ENCODE data around the gene EME1. TPM values are rescaled to one million over a fixed set of nuclear protein-coding genes. Genes with fewer than 3 reads are reported as not detected.

Gene EME1
- total RNA-seq, 2 experiments from 2014 or later: 0.36 to 0.92 TPM

DNA sequence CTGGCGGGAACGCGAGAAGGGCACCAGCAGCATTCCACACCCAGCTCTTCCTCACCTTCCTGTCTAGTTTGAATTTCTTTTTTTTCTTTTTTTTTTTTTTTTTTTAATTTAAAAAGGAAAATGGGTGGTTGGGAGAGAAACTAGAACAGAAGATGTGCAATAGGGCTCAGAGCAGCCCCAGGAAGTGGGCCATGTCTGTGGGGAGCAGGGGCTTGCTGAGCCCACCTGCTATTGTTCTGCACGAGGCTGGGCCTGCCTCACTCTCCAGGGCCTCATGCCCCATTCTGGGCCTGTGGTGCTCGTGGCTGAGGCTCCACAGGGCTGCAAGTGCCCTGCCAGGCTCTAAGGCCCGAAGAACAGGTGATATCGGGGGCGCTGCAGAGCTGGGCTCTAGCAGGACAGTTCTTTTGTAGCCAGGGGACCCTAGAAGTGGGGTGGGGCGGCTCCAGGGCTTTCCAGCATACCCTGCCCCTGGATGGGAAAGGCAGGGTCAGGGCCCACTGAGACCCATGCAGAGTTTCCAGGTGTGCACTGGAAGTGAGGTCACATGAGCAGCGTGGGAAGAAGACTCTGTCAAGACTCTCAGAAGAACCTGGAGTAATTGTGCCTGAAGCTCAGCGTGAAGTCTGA, 12.4 kb upstream of the EME1 start:
- TF ChIP-seq, protein P1, sequence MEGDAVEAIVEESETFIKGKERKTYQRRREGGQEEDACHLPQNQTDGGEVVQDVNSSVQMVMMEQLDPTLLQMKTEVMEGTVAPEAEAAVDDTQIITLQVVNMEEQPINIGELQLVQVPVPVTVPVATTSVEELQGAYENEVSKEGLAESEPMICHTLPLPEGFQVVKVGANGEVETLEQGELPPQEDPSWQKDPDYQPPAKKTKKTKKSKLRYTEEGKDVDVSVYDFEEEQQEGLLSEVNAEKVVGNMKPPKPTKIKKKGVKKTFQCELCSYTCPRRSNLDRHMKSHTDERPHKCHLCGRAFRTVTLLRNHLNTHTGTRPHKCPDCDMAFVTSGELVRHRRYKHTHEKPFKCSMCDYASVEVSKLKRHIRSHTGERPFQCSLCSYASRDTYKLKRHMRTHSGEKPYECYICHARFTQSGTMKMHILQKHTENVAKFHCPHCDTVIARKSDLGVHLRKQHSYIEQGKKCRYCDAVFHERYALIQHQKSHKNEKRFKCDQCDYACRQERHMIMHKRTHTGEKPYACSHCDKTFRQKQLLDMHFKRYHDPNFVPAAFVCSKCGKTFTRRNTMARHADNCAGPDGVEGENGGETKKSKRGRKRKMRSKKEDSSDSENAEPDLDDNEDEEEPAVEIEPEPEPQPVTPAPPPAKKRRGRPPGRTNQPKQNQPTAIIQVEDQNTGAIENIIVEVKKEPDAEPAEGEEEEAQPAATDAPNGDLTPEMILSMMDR (IDR thresholded peaks at IDR 0.05): no peak
- H3K36me3 Mint-ChIP-seq (ENCODE audit: low read depth): peaks cover 44% of the 10 kb centered on the region

DNA sequence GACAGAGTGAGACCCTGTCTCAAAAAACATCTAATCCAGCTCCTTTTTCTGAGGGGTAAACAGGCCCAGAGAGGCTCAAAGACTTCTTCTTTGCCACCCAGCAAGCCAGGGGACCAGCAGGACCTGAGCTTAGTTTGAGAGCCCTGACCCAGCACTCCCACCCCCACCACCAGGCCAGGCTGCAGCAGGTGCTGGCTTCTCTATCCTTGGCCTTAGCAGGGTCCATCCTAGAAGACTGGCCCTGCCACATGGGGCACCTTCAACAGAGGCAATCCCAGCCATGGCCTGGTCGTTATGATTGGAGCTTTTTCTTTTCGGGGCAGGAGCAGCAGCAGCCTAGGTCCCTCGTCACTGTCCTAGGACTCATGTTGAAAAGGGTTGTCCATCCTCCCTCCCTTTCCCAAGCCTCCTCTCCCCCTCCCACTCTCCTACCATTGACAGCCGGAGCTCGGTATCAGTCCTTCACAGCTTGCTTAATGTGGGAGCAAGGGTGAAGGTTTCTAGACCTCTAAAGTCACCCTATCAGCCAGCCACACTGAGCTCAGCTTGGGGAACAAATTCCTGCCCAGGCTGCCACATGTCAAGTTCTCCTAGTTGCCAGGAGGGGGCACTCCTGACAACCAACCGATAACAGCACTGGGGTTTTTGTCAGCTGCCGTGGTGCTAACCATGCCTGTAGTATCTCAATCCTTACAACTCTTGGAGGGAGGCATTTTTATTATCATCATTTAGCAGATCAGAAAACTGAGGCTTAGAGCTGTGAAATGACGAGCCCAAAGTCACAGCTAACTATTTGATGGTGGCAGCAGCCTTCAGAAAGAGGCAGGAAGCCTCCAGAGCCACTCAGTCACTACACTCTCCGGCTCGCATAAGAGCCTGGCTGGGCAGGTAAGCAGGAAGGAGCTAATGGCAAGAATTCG, 11.2 kb upstream of the EME1 start:
- Mint-ChIP-seq H3K9me3 (no peaks in the 10 kb centered on the region), H3K4me3 (peak overlapping the region; percentile 13), H3K4me1 (ENCODE audit: low read depth) (peaks cover 9% of the 10 kb centered on the region), H3K36me3 (ENCODE audit: low read depth) (peaks cover 45% of the 10 kb centered on the region), H3K27me3 (no peaks in the 10 kb centered on the region), H3K27ac (peak overlapping the region; percentile 10)
- intact Hi-C loops (cut with DNase I, micrococcal nuclease): loop anchor here (2.0 to 5.0 kb wide), 3 partner anchors 35 to 117 kb away; partner anchors contain the start of genes LRRC59 (in 2 of the 2) and RSAD1 (in 1 of the 2)
- H3K4me3 ChIP-seq (ENCODE audit: low read length): no peak overlapping the region
- peaks cover 11% of the 10 kb centered on the region for H3K4me1 ChIP-seq (ENCODE audit: insufficient read depth, low read length)
- CTCF ChIA-PET: interaction anchor here (0.6 to 2.1 kb wide), 12 partner anchors 9 to 162 kb away, joined by 3 to 22 read pairs (median 4); partner anchors contain the start of genes EME1, LRRC59, MRPL27 and XYLT2
- DNase-seq (peak; percentile 39 to 84 (median 49)), ATAC-seq (ENCODE audit: poor library complexity) (peak; percentile 97)
- no peaks in the 10 kb centered on the region for H3K27me3 ChIP-seq (ENCODE audit: control insufficient read depth in 1 of 2, insufficient read depth in 2 of 2, low read length in 2 of 2)
- no peak overlapping the region for H3K27ac ChIP-seq (ENCODE audit: low read depth in 1 of 2, low read length in 2 of 2)
- TF ChIP-seq, protein P1 (IDR thresholded peaks at IDR 0.05): peak; percentile 79
- H3K9me3 ChIP-seq (ENCODE audit: control insufficient read depth in 1 of 2, insufficient read depth in 1 of 2, low read length in 2 of 2): no peaks in the 10 kb centered on the region
- peaks cover 52% of the 10 kb centered on the region for H3K36me3 ChIP-seq (ENCODE audit: insufficient read depth, low read length)
- POLR2A ChIA-PET: interaction anchor here (0.6 to 3.1 kb wide), 9 partner anchors 9 to 422 kb away, joined by 3 to 35 read pairs (median 4); partner anchors contain the start of genes ACSF2, EME1, LRRC59 and MRPL27

More for the DNA sequence above, 12.4 kb upstream of the EME1 start:
- Mint-ChIP-seq H3K4me1 (ENCODE audit: low read depth) (peaks cover 9% of the 10 kb centered on the region), H3K27ac (no peak overlapping the region), H3K27me3 (no peaks in the 10 kb centered on the region), H3K4me3 (no peak overlapping the region), H3K9me3 (no peaks in the 10 kb centered on the region)
- intact Hi-C loops (cut with DNase I, micrococcal nuclease): loop anchor here in 1 of 2 experiments (5.0 kb wide), 1 partner anchor 37 kb away; the partner anchor contains the start of gene LRRC59
- ATAC-seq (ENCODE audit: poor library complexity) (no peak), DNase-seq (no peak)
- Histone ChIP-seq H3K36me3 (ENCODE audit: insufficient read depth, low read length) (peaks cover 52% of the 10 kb centered on the region), H3K27me3 (ENCODE audit: control insufficient read depth in 1 of 2, insufficient read depth in 2 of 2, low read length in 2 of 2) (no peaks in the 10 kb centered on the region), H3K27ac (ENCODE audit: low read depth in 1 of 2, low read length in 2 of 2) (no peak overlapping the region), H3K4me3 (ENCODE audit: low read length) (no peak overlapping the region), H3K9me3 (ENCODE audit: control insufficient read depth in 1 of 2, insufficient read depth in 1 of 2, low read length in 2 of 2) (no peaks in the 10 kb centered on the region), H3K4me1 (ENCODE audit: insufficient read depth, low read length) (peaks cover 11% of the 10 kb centered on the region)
- ChIA-PET CTCF (interaction anchor here (1.3 to 2.1 kb wide), 3 partner anchors 14 to 160 kb away, joined by 3 to 12 read pairs (median 4); partner anchors contain the start of gene XYLT2), POLR2A (interaction anchor here (2.9 to 3.1 kb wide), 2 partner anchors 14 to 37 kb away, joined by 21 to 35 read pairs; partner anchors contain the start of genes LRRC59 and XYLT2)

DNA sequence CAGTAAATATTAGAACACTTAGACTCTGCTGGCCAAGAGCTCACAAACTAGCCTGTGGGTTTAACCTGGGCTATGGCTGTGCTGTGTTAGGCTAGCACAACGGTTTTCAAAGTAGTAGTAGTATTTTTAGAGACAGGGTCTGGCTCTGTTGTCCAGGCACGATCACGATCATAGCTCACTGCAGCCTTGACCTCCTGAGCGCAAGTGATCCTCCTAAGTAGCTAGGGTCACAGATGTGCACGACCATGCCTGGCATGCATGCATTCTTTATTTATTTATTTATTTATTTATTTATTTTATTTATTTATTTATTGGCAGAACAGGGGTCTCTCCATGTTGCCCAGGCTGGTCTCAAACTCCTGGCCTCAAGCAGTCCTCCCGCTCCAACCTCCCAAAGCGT, 10.4 kb upstream of the EME1 start:
- H3K9me3 ChIP-seq (ENCODE audit: control insufficient read depth in 1 of 2, insufficient read depth in 1 of 2, low read length in 2 of 2): no peaks in the 10 kb centered on the region
- peaks cover 11% of the 10 kb centered on the region for H3K4me1 ChIP-seq (ENCODE audit: insufficient read depth, low read length)
- H3K27me3 ChIP-seq (ENCODE audit: control insufficient read depth in 1 of 2, insufficient read depth in 2 of 2, low read length in 2 of 2): no peaks in the 10 kb centered on the region
- ATAC-seq (ENCODE audit: poor library complexity) (no peak), DNase-seq (no peak)
- peak overlapping the region; percentile 10 for H3K27ac Mint-ChIP-seq
- H3K4me3 ChIP-seq (ENCODE audit: low read length): no peak overlapping the region
- H3K27ac ChIP-seq (ENCODE audit: low read depth in 1 of 2, low read length in 2 of 2): no peak overlapping the region
- no peak overlapping the region for H3K4me3 Mint-ChIP-seq
- no peaks in the 10 kb centered on the region for H3K27me3 Mint-ChIP-seq
- ChIA-PET CTCF (interaction anchor here (0.6 to 2.1 kb wide), 10 partner anchors 8 to 117 kb away, joined by 3 to 22 read pairs (median 4); partner anchors contain the start of genes EME1, LRRC59, MRPL27 and XYLT2), POLR2A (interaction anchor here (0.6 to 3.1 kb wide), 9 partner anchors 9 to 421 kb away, joined by 3 to 35 read pairs (median 4); partner anchors contain the start of genes ACSF2, EME1, LRRC59 and MRPL27)
- H3K36me3 ChIP-seq (ENCODE audit: insufficient read depth, low read length): peaks cover 56% of the 10 kb centered on the region
- intact Hi-C loops (cut with DNase I, micrococcal nuclease): loop anchor here (2.0 to 5.0 kb wide), 3 partner anchors 34 to 116 kb away; partner anchors contain the start of genes LRRC59 (in 2 of the 2) and RSAD1 (in 1 of the 2)
- H3K36me3 Mint-ChIP-seq (ENCODE audit: low read depth): peaks cover 47% of the 10 kb centered on the region
- TF ChIP-seq, protein P1 (IDR thresholded peaks at IDR 0.05): no peak
- no peaks in the 10 kb centered on the region for H3K9me3 Mint-ChIP-seq
- peaks cover 9% of the 10 kb centered on the region for H3K4me1 Mint-ChIP-seq (ENCODE audit: low read depth)

Data from CD4-positive, alpha-beta T cell (primary cell).